PC-9 (cell line): ENCODE results near the gene SACS. TPM values are rescaled to one million over a fixed set of nuclear protein-coding genes. Genes with fewer than 3 reads are reported as not detected.

Source experiments
- BruUV-seq: library from RNA; stranded (reverse); fragments of 400-500 nt; replicated peaks from 2 replicates; lab custom pipeline; 2021; lab: Mats Ljungman, UMichigan
- CTCF ChIA-PET: fragments of 300-600 bp; sonication (Branson Sonifier 250); formaldehyde crosslinking; loops from one replicate; lab custom pipeline; 2022; ENCODE audit warnings: antibody characterized with exemption; lab: Charles Lee
- POLR2A ChIA-PET: fragments of 300-600 bp; sonication (Branson Sonifier 250); formaldehyde crosslinking; loops from one replicate; lab custom pipeline; 2022; ENCODE audit warnings: antibody characterized with exemption; ENCODE audit not compliant: unreplicated experiment; lab: Charles Lee
- DNase-seq, 2 experiments: peaks; one replicate each; pipeline versions ENCODE4 v3.0.0 to v3.0.0-alpha.2; 2015 to 2022; ENCODE audit warnings: mixed read lengths in 1 of 2
- H2AFZ ChIP-seq: fragments of 200-600 bp; sonication (generic); 2 replicates; pipeline ENCODE4 v1.8.1; 2017; ENCODE audit warnings: antibody characterized with exemption
- H3F3A ChIP-seq: fragments of 200-600 bp; sonication (generic); 2 replicates; pipeline ENCODE4 v1.8.1; 2017; ENCODE audit warnings: antibody characterized with exemption, mild to moderate bottlenecking, low read depth; ENCODE audit not compliant: insufficient read depth
- H3K27ac ChIP-seq: fragments of 200-600 bp; sonication (generic); 2 replicates; pipeline ENCODE4 v1.6.1; 2016; ENCODE audit warnings: mixed run types
- H3K27me3 ChIP-seq: fragments of 200-600 bp; sonication (generic); 2 replicates; pipeline ENCODE4 v1.6.1; 2016; ENCODE audit warnings: low read depth, mixed run types; ENCODE audit not compliant: insufficient read depth
- H3K36me3 ChIP-seq: fragments of 200-600 bp; sonication (generic); 2 replicates; pipeline ENCODE4 v1.6.1; 2016; ENCODE audit warnings: low read depth, mixed run types
- H3K4me1 ChIP-seq: fragments of 200-600 bp; sonication (generic); replicated peaks from 2 replicates; pipeline ENCODE4 v1.6.1; 2016; ENCODE audit warnings: mixed run types; ENCODE audit not compliant: insufficient read depth
- H3K4me2 ChIP-seq: fragments of 200-600 bp; sonication (generic); 2 replicates; pipeline ENCODE4 v1.6.1; 2017; ENCODE audit warnings: mixed run types
- H3K4me3 ChIP-seq: fragments of 200-600 bp; sonication (generic); 2 replicates; pipeline ENCODE4 v1.6.1; 2016; ENCODE audit warnings: mixed run types
- H3K79me2 ChIP-seq: fragments of 200-600 bp; sonication (generic); 2 replicates; pipeline ENCODE4 v1.6.1; 2017; ENCODE audit warnings: low read depth, mixed run types
- H3K9me2 ChIP-seq: fragments of 200-600 bp; sonication (generic); 2 replicates; pipeline ENCODE4 v1.8.1; 2017; ENCODE audit warnings: mild to moderate bottlenecking; ENCODE audit not compliant: insufficient read depth
- H3K9me3 ChIP-seq: fragments of 200-600 bp; sonication (generic); 2 replicates; pipeline ENCODE4 v1.8.1; 2016; ENCODE audit warnings: low read depth; ENCODE audit not compliant: insufficient read depth
- H4K20me1 ChIP-seq: fragments of 200-600 bp; sonication (generic); 2 replicates; pipeline ENCODE4 v1.8.1; 2017; ENCODE audit not compliant: insufficient read depth
- EZH2 ChIP-seq: fragments of 200-600 bp; sonication (generic); IDR thresholded peaks from 2 replicates; pipeline ENCODE4 v1.8.0; 2017; ENCODE audit warnings: antibody characterized with exemption, low read depth
- intact Hi-C: fragments of 100-400 bp; cut with micrococcal nuclease; formaldehyde crosslinking; loops from one replicate; pipeline ENCODE4 v1.10.0; 2022; ENCODE audit not compliant: unreplicated experiment
- total RNA-seq: library from RNA; stranded (reverse); gene quantifications from 2 replicates; pipeline ENCODE4 v1.2.3, GENCODE V29; 2021
- TF ChIP-seq, protein P1 (sequence below): fragments of 200-600 bp; sonication (generic); conservative IDR thresholded peaks from 2 replicates; pipeline ENCODE4 v1.6.1; 2017; ENCODE audit warnings: mixed run types, antibody characterized with exemption, mild to moderate bottlenecking, moderate library complexity

The SACS gene
- total RNA-seq, 1 experiment from 2014 or later, result 1.4 TPM

DNA sequence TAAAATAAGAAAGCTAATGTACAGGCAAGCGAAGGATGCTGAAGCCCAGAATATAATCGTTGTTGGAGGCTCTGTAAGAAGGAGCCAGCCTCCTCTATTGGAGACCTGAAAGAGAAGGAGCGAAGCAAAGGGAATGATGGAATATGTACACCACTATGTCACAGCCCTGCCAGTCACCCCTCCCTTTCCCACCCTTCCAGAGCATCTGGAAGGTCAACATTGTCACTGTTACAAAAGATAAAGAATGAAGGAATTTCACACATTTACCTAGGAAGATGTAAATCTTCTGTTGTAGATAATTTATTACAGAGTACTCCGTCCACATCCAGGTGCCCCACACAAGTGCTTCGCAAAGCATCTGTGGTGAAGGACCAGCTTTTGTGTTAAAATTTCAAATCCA lies 39.7 kb upstream of the SACS start:
- Histone ChIP-seq H3K4me2 (no peak overlapping the region), H4K20me1 (no peaks in the 10 kb centered on the region), H3K9me2 (no peaks in the 10 kb centered on the region), H2AFZ (no peak overlapping the region), H3K4me3 (no peak overlapping the region), H3F3A (no peaks in the 10 kb centered on the region), H3K4me1 (no peaks in the 10 kb centered on the region), H3K27ac (no peak overlapping the region), H3K27me3 (peaks cover 4% of the 10 kb centered on the region; the same call in 1 of the 2 replicates), H3K9me3 (no peaks in the 10 kb centered on the region), H3K36me3 (no peaks in the 10 kb centered on the region), H3K79me2 (no peaks in the 10 kb centered on the region)
- ChIA-PET POLR2A (no interaction called here), CTCF (no interaction called here)
- no peak for TF ChIP-seq EZH2
- TF ChIP-seq, protein P1, sequence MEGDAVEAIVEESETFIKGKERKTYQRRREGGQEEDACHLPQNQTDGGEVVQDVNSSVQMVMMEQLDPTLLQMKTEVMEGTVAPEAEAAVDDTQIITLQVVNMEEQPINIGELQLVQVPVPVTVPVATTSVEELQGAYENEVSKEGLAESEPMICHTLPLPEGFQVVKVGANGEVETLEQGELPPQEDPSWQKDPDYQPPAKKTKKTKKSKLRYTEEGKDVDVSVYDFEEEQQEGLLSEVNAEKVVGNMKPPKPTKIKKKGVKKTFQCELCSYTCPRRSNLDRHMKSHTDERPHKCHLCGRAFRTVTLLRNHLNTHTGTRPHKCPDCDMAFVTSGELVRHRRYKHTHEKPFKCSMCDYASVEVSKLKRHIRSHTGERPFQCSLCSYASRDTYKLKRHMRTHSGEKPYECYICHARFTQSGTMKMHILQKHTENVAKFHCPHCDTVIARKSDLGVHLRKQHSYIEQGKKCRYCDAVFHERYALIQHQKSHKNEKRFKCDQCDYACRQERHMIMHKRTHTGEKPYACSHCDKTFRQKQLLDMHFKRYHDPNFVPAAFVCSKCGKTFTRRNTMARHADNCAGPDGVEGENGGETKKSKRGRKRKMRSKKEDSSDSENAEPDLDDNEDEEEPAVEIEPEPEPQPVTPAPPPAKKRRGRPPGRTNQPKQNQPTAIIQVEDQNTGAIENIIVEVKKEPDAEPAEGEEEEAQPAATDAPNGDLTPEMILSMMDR, result no peak
- intact Hi-C loops, result no loop called here
- no TSS peak for BruUV-seq
- DNase-seq, result no peak

DNA sequence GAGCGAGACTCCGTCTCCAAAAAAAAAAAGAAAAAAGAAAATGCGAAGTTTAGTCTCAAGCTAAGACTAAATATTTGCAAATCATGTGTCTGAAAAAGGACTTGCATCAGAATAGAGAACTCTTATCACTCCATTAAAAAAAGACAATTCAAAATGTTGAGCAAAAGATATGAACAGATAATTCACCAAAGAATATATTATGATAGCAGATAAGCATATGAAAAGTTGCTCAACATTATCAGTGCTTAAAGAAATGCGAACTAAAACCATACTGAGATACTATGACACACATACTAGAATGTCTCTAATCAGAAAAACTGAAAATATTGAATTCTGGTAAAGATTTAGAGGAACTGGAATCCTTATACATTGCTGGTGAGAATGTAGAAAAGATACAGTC lies 38.7 kb upstream of the SACS start:
- ChIA-PET CTCF (no interaction called here), POLR2A (no interaction called here)
- Histone ChIP-seq H3K36me3 (no peaks in the 10 kb centered on the region), H4K20me1 (no peaks in the 10 kb centered on the region), H2AFZ (no peak overlapping the region), H3K4me2 (no peak overlapping the region), H3K79me2 (no peaks in the 10 kb centered on the region), H3K9me2 (no peaks in the 10 kb centered on the region), H3K27me3 (peaks cover 4% of the 10 kb centered on the region; the same call in 1 of the 2 replicates), H3F3A (no peaks in the 10 kb centered on the region), H3K27ac (no peak overlapping the region), H3K9me3 (no peaks in the 10 kb centered on the region), H3K4me1 (no peaks in the 10 kb centered on the region), H3K4me3 (no peak overlapping the region)
- TF ChIP-seq, protein P1, result no peak
- TF ChIP-seq EZH2, result no peak
- no TSS peak for BruUV-seq
- no peak for DNase-seq
- intact Hi-C loops, result no loop called here

DNA sequence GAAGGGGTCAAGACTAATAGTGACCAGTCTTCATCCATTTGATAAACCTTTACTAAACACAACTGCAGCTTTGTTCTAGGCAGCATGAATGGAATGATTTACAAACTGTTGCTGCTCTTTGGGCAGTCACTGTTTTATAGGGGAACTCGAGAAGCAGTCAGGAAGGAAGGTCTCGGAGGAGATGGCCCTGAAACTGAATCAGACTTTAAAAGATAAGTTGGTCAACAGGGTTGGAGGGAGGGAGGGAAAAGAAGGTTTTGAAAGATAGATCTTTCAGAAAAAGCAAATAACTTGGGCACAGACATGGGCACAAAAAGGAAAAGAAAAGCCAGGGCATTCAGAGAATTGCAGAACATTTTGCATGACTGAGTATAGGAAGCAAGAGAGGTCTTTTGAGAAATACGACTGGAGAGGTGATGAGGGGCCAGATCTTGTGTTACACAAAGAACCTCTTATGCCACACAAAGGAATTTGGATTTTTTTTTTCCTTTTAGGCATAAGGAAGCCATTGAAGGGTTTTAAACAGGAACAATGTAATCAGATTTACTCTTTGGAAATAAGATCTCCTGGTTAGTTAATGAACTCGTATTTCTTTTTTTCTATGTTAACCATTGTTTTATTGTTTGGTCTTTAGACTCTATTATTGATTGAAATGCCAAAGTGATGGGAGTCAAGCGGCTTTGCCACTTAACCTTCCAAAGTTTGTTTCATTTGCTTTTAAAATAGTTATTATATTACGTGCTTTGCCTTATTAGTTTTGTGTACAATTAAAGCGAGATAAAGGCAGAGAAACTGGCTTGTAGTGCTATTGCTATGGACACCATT lies 37.5 kb upstream of the SACS start:
- Histone ChIP-seq H4K20me1 (no peaks in the 10 kb centered on the region), H3K4me3 (no peak overlapping the region), H3K79me2 (no peaks in the 10 kb centered on the region), H3K36me3 (no peaks in the 10 kb centered on the region), H3K27me3 (peaks cover 6% of the 10 kb centered on the region), H3K9me2 (no peaks in the 10 kb centered on the region), H3K4me1 (no peaks in the 10 kb centered on the region), H2AFZ (no peak overlapping the region), H3K4me2 (no peak overlapping the region), H3K9me3 (no peaks in the 10 kb centered on the region), H3K27ac (no peak overlapping the region), H3F3A (no peaks in the 10 kb centered on the region)
- ChIA-PET CTCF (no interaction called here), POLR2A (no interaction called here)
- BruUV-seq, result no TSS peak
- intact Hi-C loops, result no loop called here
- no peak for TF ChIP-seq EZH2
- TF ChIP-seq, protein P1, result no peak
- no peak for DNase-seq
